GM19452 (cell line): Measurements from ENCODE around the gene OR13F1.
"Not testable (repeated sequence)": the region's sequence is repeated elsewhere in the genome, so short reads cannot be mapped to it uniquely, and the experiment has no call there.

Source experiments
- ATAC-seq: cut with Tn5 transposase; IDR thresholded peaks from one replicate; pipeline ENCODE4 v1.9.1; 2021; ENCODE audit not compliant: unreplicated experiment

The OR13F1 gene, protein sequence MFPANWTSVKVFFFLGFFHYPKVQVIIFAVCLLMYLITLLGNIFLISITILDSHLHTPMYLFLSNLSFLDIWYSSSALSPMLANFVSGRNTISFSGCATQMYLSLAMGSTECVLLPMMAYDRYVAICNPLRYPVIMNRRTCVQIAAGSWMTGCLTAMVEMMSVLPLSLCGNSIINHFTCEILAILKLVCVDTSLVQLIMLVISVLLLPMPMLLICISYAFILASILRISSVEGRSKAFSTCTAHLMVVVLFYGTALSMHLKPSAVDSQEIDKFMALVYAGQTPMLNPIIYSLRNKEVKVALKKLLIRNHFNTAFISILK

DNA sequence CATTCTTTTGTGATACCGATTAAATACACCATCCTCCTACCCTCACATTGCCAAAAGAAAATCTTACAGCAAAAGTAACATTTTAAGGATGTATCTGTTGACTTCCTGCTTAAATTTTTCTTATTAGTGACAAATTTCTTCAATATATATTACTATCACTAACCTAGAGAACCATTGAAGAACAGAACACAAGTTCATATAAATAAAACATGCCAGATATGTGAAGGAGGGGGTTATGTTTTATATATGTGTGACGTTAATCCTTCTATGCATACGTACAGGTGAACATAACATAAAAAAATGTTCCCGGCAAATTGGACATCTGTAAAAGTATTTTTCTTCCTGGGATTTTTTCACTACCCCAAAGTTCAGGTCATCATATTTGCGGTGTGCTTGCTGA, at the start of gene OR13F1:
Gene OR13F1, plus strand, starts transcription at position 301 of the 400 bp plus-strand sequence. Its CDS starts 0 bp downstream, at position 301.
- ATAC-seq, result no peak

DNA sequence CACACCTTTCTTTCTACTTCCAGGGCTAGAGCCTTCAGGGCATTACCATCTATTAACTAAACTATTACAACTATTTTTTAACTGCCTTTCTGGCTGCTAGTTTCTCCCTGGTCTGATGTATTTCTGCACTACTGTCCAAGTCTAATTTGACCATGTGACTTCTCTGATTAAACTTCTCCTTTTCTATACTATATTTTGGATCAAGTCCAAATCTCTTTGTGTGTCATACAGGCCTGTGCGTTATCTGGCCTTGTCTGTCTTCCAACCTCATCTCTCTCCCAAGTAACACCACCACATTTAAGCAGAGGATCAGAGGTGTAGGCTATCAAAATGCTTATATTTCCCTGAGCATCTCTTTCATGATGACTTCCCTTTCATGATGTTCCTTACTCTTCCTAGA, 47.2 kb upstream of the OR13F1 start:
- no peak for ATAC-seq

DNA sequence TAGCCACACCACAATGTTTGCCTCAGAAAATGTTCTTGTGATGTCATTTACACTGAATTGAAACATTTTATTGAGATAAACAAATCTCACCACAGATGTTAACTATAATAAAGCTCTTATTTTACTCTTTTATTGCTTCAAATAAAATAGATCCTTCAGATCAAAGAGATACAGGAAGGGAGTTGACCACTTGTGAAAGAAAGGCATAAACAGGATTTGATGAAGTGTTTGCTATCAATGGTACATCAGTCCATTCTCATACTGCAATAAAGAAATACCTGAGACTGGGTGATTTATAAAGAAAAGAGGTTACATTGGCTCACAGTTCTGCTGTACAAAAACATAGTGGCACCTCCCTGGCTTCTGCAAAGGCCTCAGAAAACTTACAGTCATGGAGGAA, 40.2 kb upstream of the OR13F1 start:
- ATAC-seq, result no peak

DNA sequence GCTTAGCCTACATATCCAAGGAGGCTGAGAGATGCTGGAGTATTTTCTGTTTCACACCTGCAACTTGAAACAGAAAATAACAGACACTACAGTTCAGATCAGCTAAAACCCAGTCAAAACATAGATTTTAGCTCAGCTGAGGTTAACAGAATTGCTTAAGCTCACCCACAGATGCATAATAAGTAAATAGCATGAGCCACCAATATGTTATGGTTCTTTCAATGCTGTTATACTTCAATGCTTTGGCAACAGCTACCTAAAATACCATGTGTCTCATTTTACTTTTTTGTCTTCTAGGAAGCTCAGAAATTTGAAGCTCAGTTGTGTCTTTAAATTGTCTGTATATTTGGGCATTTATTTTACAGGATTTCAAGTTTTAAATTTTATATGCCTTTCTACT, 35.8 kb upstream of the OR13F1 start:
- ATAC-seq, result no peak

DNA sequence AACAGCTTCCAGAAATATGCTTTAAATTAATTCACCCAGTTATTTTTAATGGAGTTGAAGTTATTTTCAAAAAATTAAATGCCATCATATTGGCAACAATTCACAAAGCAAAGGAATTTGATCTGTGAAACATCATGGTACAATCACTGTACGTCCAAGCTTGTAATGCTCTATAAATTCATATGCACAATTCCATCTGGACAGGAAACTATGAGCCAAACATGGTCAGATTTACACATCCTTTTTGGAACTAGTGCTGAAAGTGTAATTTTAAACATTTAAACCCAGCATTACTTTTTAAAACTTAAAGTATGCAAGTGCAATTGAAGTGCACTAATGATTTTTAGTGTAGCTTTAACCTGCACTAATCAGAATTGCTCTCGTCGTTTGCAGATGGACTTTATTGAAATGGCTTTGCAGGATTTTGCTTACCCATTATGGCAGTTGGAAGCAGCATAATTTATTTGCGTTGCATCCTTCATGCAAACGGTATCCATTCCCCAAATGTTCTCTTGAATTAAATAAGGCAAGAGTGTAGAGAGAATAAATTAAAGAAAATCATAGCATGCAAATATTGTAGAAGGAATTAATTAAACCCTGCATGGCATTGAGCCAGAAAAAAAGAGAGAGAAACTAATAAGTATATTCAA, 21.0 kb upstream of the OR13F1 start:
- ATAC-seq, result no peak

DNA sequence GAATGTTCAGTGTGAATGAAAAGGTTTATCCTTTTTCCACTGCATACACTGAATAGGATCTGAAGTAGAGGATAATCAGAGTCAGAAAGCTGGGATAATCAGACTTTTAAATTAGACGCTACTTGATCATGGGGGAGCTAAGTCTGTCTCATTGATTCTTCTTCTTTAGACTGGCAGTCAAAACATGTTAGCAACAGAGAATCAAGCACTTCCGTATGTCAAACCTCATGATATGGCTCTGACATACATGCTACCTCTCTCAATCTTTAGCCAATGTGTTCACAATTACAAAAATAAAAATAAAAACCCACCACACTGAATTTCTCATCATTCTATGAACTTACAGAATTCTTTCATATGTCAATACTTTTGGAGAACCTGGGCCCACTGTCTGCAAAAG, 19.0 kb upstream of the OR13F1 start:
- no peak for ATAC-seq

DNA sequence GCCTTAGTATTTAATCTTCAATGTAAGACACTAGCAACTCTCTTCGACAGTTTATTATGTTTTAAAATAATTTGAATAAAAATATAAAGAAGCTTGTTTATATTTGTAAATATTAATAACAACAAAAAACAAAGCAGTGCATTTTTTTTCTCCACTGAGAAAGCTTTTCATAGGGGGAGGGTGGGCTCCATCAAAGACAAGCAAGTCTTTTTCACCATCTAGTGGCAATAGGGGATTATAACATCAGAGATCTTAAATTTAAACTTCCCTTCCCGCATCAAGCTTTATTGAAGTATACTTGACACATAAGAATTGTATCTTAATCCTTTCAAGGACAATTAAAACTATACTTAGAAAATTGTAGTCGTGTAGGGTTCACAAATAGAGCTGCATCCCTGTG, 9.3 kb upstream of the OR13F1 start:
- ATAC-seq, result no peak

DNA sequence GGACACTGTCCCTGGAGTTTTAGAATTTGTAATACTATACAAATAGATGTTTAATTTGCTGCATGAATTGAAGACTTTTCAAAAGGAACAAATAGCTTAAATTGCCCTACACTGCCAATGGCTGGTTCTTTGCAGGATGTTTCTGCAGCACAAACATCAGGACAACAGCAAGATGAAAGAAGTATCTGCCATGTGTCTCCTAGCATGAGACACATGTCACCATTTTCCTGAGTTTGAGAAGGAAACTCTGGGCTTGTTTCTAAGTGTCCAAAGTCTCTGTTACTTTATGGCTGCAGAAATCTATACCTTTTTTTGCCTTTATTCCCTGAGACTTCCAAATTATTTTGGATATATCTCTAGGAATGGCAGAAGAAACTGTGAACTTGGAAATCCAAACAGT, 623 bp upstream of the OR13F1 start:
- no peak for ATAC-seq

DNA sequence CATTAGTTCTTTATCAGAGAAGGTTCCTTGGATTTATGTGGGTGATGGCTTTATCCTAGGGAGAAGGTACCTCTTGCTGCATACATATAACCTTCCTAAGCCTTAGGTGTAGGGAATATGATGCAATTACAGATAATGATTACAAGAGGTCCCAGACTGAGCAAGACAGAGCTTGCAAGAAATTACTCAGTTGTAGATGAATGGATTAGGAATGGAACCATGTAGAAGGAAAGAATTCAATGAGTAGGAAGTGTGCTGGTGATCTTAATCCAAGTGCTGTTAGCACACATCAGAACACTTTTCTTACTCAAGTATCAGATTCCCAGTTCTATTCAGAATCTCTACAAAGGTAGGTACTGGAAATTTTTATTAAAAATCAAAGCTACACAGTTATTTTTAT, 2.5 kb downstream of the OR13F1 start:
- ATAC-seq, result no peak

DNA sequence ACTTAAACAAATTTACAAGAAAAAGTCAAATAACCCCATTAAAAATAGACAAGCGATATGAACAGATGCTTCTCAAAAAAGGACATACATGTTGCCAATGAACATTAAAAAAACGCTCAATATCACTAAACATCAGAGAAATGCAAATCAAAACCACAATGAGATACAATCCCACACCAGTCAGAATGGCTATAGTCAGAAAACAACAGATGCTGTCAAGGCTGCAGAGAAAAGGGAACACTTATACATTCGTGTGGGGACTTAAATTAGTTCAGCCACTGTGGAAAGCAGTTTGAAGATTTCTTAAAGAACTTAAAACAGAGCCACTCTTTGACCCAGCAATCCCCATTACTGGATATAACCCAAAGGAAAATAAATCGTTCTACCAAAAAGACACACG, 10.8 kb downstream of the OR13F1 start:
- ATAC-seq, result no peak

DNA sequence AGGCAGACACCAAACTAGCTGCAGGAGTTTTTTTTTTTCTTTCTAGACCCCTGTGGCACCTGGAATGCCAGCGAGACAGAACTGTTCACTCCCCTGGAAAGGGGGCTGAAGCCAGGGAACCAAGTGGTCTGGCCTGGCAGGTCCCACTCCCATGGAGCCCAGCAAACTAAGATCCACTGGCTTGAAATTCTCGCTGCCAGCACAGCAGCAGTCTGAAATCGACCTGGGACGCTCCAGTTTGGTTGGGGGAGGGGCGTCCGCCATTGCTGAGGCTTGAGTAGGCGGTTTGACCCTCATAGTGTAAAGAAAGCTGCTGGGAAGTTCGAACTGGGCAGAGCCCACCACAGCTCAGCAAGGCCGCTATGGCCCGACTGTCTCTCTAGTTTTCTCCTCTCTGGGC, 16.2 kb downstream of the OR13F1 start:
- ATAC-seq, result not testable (repeated sequence)

DNA sequence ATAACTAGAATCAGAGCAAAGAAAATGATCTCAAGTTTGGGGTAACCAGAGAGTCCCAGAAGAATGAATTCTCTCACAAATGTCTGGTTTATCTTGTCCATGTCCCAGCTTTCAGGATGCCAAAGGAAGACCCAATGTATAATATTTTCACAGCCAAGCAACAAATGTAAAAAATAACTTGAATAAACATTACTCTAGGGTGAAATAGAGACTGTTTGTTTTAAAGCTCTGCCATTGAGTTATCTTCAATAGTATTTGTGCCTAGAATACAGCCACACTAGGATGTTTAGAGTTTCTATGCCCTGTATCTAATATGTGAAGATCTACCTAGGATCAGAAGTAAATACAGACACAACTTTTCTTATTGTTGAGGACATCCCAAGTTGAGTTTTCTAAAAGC, 23.0 kb downstream of the OR13F1 start, which contains the start of gene OR13C4:
Gene OR13C4, minus strand, starts transcription at position 101 of the 400 bp plus-strand sequence. Its CDS starts 0 bp downstream, at position 101.
- no peak for ATAC-seq

DNA sequence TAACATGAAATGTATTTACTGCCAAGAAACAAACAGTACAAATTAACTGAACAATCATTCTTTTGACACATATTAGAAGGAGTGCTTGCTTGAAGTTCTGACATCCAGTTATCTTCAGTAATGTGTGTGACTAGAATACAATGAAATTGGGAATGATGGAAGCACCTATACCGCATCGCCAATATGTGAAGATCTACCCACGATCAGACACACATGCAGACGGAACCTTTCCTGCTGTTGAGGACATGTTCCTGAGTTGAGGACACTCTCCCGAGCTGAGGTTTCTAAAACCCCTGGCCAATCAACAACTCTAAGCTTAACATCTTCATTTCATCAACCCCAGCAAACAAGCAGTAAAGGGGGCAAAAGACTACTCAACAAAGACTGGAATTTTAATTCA, 32.7 kb downstream of the OR13F1 start, which contains the start of gene OR13C3:
Gene OR13C3, minus strand, starts transcription at position 101 of the 400 bp plus-strand sequence. CDS start 133 bp downstream, outside the sequence.
- ATAC-seq, result no peak

DNA sequence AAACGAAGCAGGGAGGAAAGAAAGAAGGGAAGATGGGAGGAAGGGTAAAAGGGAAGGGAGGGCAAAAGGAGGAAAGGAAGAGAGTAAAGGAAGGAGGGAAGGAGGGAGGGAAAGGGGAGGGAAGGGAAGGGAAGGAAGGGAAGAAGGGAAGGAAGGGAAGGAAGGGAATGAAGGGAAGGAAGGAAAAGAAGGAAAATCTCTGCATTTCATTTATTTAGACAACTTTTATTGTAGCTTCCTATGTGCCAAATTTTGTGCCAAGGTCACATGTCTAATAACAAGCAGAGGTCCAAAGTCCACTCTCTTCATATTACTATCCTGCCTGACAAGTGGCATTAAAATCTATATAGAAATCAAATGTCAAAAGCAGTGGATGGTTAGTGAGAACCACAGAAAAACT, 35.2 kb downstream of the OR13F1 start:
- ATAC-seq, result no peak

DNA sequence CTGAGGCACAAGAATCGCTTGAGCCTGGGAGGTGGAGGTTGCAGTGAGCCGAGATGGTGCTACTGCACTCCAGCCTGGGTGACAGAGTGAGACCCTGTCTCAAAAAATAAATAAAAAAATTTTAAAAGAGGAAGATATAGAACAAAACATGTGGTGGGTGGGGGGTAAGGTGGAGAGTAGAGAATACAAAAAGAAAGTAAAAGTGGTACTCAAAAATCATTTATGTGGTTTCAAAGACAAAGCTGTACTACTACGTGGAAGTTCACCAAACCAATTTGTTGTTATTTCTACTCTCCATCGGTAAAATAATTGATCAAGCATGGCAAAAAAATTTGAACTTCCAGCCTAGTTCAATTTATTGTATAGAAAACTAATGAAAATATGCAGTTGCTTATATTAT, 40.6 kb downstream of the OR13F1 start:
- ATAC-seq, result no peak

DNA sequence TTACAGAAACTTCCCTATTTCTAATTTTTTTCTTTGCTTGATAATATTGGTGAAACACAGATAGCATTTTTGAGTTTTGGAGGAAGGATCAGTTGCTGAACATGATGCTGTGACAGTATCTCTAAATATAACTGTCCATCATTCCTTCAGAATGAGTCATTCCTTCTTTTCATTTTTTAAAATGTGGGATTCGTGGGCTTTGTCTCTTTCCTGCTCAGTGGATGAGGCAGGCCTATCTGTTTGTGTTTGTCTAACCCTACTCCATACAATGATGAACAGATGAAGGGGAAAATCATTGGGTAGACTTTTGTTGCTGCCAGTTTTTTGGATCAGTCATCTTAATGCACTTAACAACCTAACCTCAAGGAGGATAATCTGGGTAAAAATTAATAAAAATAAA, 49.2 kb downstream of the OR13F1 start:
- ATAC-seq, result no peak
